ENCODE data around the gene C3AR1.

C3AR1 gene

DNA sequence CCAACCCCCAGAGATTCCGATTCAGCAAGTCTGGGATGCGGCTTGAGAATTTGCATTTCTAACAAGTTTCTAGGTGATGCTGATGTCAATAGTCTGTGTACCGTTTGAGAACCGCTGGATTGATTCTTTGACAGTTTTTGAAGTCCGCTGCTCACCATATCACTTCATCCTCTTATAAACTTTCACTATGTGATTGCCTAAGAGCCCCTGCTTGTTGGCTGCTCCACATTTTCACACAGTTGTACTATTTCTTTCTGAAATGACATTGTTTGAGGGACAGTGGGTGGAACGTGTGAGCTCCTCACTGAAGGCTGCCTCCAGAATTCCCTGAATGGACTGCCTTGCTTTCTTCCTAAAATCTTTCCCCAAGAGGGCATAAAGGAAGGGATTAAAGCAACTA, 7.7 kb downstream of the C3AR1 start:
- in situ Hi-C loops (cut with HindIII; ENCODE audit: low sequenced_read_pairs) = no loop called here

DNA sequence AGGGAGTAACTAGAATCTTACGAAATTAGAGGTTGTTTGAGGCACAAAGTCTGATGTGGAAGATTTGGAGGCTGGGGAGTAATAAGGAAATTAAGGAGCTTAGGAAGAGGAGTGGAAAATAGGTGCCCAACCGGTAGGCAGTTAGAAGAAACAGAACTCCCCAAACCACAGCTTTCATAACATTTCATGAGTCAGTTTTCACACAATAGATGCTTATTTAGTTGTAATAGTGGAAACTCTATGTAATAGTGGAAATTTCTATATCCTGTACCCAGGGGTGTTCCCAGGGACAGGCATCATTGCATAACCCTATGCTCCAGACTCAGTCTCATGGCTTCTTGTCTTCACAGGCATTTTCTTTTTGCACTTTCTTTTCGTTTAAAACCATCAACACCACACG, 8.3 kb downstream of the C3AR1 start:
- in situ Hi-C loops (cut with HindIII; ENCODE audit: low sequenced_read_pairs) = no loop called here

DNA sequence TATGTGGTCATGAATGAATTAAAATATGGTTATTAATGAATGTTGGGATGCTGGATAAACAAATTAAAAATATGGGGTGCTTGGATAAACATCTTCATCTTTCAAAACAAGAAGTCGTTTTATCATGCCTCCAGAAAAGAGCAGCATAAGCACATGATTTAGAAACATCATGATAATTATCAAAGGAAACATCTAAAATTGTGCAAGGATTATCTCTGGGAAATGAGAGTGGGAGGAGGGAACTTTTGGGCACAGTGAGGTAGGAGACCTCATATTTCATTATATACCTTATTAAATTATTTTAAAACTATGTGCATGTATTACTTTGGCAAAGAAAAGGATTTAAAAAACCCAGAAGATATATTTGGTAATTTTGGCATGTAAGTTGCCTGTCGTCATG, 8.9 kb downstream of the C3AR1 start:
- in situ Hi-C loops (cut with HindIII; ENCODE audit: low sequenced_read_pairs) = no loop called here

DNA sequence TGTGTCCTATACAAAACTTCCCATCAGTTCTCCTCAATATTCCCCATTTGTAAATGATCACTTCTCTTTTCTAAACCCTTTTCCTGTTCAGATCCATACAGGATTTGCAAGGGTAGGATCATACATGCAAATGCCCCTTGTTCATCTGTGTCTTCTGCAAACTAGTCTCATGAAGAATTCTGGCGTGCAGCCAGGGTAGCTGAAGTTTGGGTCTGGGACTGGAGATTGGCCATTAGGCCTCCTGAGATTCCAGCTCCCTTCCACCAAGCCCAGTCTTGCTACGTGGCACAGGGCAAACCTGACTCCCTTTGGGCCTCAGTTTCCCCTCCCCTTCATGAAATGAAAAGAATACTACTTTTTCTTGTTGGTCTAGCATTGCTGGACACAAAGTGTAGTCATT, 11.3 kb downstream of the C3AR1 start:
- in situ Hi-C loops (cut with HindIII; ENCODE audit: low sequenced_read_pairs) = no loop called here

DNA sequence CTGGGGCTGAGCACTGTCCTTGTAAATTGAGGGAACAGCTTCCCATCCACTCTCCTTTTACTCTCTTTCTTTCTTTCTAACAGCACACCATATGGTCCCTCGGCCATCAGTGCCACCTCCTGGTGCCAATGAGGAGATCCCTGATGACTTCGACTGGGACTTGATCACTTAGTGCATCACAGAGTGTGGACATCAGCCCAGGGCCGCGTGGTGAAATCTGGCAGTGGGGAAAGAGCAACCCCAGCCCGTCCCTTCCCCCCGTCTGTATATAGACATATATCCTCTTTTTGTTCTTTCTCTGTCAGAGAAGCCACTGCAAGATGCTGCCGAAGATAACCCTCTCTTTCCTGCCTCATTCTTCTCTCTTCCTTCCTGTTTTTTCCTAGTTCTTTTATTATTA, 13.5 kb downstream of the C3AR1 start:
- in situ Hi-C loops (cut with HindIII; ENCODE audit: low sequenced_read_pairs) = no loop called here

DNA sequence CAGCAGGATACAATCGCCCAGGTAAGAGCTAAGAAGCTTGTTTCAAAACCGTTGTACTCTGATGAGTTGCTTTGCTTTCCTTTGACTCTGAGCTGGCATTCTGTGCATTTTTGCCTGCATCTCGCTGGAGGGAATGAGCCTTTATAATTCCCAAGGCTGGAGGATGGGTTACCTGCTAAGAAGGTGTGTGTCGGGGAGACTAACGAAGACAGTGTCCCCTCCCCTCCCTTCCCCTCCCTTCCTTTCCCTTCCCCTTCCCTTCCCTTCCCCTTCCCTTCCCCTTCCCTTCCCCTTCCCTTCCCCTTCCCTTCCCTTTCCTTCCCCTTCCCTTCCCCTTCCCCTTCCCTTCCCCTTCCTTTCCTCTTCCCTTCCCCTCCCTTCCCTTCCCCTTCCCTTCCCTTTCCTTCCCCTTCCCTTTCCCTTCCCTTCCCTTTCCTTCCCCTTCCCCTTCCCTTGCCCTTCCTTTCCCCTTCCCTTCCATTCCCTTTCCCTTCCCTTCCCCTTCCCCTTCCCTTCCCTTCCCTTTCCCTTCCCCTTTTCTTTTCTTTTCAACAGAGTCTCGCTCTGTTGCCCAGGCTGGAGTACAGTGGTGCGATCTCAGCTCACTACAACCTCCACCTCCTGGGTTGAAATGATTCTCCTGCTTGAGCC, 15.4 kb downstream of the C3AR1 start:
- in situ Hi-C loops (cut with HindIII; ENCODE audit: low sequenced_read_pairs) = no loop called here

DNA sequence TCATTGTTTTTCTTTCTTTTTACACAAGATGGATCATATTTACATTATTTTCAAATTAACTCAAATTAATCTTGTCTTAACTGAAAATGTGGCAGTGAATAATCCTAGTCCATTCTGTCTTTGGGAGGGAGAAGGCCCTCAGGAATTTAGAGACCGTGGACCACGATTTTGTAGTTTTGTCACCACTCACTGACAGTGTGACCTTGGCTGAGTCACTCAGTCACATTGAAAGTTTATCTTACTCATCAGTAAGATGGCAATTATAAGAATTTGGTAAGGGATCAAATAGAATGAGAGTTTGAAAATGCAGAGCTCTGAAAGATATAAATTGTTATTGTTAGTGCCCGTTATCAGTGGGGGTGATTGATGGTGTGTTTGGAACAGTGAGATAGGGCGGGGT, 17.3 kb downstream of the C3AR1 start:
- in situ Hi-C loops (cut with HindIII; ENCODE audit: low sequenced_read_pairs) = no loop called here

DNA sequence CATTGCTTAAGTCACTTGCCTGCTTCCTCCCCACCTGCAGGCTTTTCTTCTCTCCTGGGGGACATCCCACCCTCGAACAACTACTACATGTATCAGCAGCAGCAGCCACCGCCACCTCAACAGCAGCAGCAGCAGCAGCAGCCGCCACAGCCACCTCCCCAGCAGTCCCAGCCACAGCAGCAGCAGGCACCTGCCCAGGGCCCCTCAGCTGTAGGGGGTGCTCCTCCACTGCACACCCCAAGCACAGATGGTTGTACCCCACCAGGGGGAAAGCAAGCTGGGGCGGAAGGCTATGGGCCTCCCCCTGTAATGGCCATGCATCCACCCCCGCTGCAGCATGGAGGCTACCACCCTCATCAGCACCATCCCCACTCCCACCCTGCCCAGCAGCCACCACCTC, 18.3 kb downstream of the C3AR1 start:
- in situ Hi-C loops (cut with HindIII; ENCODE audit: low sequenced_read_pairs) = no loop called here

DNA sequence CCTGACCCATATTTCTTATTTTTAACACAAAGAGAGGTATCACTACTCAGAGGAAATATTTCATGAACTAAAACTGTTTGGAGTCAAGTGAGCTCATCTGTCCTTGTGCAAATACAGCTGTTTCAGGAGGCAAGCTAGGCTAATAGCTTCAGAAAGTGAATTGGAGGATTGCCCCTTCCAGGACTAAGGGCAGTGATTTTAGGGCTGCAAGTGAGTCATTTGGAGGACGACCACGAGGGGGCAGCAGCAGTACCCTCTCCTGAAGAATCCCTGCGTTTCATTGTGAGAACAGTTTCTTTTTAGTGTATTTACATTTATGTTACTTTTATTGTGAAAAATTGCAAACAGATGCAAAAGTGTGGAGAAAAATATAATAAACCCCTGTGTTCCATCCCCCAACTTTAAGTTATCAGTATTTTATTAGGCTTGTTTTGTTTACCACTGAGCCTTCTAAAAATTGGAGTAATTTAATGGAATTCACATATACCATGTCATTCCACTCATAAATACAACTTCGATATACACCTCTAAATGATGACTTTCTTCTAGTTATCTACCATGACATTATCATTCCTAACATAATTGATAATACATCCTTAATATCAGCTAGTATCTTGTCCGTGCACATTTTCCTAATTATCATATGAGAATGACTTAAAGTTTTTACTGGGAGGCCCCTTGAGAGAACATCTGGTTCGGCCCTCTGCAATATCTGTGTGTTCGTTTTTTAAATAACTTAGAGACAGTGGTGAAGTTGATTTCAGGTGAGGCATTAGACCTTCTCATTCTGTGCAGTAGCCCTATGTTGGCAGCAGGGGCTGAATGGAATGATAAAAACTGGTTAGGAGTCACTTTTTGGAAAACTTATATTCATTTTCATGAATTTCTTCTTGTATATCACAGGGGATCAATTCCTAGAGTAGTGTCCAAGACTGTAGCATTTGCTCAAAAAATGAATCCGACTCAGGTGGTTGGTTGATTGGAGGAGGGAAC, 19.9 kb downstream of the C3AR1 start:
- in situ Hi-C loops (cut with HindIII; ENCODE audit: low sequenced_read_pairs) = no loop called here

DNA sequence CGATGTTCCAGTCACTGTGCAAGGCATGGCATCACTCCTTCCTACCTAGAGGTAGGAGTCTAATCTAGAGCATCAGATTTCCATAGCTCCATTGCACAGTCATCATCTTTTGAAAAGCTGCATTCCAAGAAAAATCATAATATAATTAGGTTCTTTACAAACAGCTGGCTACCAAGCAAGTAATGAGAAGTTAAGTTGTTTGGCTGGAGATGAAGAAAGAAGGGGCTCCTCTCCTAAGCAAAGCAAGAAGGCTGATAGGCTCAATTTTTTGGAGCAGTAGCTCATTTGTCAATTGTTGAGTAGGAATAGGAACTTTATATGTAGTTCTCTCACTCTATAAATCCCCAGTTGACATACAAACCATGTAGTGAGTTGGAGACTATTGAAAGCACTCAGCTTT, 25.4 kb downstream of the C3AR1 start:
- in situ Hi-C loops (cut with HindIII; ENCODE audit: low sequenced_read_pairs) = no loop called here

DNA sequence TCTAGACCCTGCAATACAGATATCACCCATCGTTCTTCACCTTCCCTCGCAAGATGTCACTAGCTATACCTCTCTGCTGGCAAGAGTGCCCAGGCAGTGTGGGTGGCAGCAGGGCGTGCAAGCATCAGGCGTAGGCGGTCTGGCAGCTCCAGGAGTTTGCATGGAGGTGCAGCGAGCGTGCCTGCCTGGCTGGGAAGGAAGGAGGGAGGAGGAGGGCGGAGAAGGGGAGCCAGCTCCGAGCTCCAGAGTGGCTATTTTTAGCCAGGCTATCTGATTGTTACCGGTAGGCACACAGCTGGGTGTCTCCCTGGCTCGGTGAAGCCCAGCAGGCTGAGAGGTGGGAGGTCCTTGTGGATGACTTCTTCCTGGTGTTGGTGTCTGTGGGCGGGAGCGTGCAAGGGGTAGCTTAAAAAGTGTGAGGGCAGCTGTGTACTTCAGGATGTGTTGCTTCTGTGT, 27.5 kb downstream of the C3AR1 start:
- in situ Hi-C loops (cut with HindIII; ENCODE audit: low sequenced_read_pairs) = no loop called here

DNA sequence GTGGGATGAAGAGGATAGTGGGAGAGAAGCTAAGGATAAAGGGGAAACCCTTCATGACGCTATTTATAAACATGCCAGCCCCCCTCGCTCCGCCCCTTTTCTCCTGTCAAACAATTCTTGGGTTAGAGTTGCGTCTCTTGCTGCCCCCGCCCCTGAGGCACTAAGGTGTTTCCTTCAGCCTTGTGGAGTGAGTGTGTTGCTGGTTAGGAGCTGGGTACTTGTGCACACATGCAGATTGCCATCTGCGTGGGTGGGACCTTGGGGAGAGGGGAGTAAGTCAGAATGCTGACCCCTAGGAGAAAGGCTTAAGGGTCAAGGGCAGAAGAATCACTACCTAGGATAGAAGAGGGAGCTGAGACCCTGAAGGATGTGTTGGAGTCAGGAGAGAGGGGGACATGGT, 28.2 kb downstream of the C3AR1 start:
- in situ Hi-C loops (cut with HindIII; ENCODE audit: low sequenced_read_pairs) = no loop called here

DNA sequence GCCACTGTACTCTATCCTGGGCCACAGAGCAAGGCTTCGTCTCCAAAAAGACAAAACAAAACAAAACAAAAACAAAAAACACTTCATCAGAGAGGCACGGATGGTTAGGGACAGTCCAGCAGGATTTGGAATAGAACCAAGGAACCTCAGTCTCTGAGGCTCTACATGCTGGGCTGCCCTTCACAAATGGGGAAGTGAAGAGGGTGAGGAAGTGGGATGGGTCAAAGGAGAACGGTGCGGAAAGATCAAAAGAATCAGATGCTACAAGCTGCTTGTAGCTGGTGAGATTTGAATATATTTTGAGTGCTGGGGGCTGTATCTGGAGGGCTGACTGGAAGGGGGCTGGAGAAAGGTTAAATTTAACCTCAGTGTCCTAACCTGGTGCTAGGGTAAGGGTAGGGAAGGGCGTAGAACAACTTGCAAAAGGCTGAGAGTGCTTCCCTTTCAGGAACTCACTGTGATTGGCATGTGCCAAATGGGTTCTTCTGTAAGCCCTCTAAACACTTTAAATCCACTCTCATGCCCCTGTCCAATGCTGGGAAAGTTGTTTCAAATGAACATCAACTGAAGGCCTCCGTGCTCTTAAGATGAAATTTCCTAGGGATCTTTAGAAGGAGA, 29.0 kb downstream of the C3AR1 start:
- in situ Hi-C loops (cut with HindIII; ENCODE audit: low sequenced_read_pairs) = no loop called here

DNA sequence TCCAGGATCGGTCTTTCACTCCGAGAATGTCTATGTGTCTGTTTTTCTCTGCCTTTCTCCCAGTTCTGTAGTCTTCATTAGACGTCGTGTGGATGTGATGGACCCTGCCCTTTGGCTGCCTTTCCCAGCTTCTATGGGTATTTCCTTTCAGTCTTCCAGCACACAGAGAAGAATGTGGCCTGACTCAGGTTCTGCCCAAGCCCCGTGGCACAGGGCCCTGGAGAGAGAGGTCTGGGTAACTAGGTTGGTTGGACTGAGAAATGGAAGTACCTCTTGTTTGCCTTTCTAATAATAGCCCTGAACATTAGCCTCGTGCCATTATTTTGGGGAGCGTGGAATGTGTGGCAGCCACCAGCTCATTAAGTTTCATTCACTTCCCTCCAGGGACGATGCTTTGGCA, 29.8 kb downstream of the C3AR1 start:
- in situ Hi-C loops (cut with HindIII; ENCODE audit: low sequenced_read_pairs) = no loop called here

DNA sequence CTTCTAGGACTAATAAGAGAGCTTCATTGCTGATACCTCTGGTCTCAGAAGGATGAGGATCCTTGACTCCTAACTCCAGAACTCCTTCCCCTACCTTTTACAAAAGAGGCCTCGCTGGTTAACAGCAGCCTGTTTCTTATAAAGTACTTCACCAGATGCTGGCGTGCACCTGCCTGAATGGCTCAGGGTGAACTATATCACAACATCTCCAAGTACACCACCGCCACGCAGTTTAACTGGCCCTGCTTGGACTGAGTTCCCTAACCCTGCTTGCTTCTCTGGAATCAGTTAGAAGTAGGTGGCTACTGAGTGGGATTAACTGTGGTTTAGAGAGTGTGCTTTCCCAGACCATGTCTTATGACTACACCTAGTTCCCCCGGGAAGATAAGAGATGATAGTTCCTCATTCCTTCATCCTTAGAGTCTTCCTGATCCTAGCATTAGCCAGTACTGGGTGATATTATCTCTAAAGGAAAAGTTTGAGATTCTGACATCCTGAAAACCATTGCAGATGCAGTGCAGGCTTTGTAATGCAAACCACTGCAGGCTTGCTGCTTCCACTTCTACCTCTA, 30.6 kb downstream of the C3AR1 start:
- in situ Hi-C loops (cut with HindIII; ENCODE audit: low sequenced_read_pairs) = no loop called here

DNA sequence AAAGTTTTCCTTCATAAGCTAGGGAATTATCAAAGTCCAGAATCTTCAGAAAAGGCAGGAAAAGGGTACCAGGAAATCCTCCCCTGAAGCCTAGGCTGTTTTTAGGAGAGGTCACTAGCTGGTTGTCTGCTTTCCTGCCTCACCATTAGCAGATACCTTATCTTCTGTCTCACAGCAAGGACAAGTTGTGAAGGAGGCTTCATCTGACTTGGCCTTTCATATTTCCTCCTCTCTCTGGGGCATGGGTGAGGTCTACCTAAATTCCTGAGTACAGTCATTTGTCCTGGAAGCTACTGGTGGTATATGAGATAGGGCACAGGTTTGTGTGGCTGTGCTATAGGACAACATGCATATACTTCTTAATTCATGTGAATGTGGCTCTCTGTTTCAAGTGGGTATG, 31.4 kb downstream of the C3AR1 start:
- in situ Hi-C loops (cut with HindIII; ENCODE audit: low sequenced_read_pairs) = no loop called here

DNA sequence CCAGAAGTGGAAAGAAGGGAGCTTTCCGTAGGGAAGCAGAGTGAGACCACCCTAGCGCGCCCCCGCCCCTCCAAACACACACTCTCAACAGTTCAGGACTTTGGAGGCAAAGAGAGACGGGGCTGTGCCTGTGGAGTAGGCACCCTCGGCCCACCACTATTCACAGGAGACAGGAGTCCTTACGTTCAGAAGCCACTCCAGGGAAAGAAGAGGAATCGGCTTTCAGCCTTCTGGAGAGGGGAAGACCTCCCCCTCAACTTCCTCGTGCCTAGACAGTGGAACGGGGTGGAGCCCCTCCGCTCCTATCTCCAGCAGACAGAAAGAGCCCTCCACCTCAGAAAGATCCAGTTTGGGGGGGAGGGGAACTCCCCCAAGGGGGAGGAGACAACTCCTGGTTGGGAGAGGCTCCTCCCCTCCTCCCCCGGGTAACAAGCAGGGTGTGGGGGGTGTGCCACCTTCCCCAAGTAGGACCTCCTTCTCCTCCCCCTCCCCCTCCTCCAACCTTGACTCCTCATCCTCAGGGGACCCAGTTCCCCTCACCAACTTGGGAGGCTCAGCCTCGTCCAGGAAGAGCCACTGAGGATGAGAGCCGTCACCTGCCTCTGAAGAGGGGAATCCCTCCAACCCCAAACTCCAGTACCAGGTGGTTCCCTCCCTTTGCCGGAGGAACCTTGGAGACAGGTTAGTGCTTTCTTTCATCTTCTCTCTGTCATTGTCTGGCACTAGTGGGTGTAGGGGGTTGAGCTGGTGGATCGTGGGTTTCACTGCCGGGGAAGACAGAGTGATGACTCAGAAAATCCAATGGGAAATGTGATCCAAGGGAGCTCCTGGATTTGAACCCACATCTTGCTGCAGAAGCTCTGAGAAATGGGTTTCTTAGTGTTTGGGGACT, 32.8 kb downstream of the C3AR1 start:
- in situ Hi-C loops (cut with HindIII; ENCODE audit: low sequenced_read_pairs) = no loop called here

DNA sequence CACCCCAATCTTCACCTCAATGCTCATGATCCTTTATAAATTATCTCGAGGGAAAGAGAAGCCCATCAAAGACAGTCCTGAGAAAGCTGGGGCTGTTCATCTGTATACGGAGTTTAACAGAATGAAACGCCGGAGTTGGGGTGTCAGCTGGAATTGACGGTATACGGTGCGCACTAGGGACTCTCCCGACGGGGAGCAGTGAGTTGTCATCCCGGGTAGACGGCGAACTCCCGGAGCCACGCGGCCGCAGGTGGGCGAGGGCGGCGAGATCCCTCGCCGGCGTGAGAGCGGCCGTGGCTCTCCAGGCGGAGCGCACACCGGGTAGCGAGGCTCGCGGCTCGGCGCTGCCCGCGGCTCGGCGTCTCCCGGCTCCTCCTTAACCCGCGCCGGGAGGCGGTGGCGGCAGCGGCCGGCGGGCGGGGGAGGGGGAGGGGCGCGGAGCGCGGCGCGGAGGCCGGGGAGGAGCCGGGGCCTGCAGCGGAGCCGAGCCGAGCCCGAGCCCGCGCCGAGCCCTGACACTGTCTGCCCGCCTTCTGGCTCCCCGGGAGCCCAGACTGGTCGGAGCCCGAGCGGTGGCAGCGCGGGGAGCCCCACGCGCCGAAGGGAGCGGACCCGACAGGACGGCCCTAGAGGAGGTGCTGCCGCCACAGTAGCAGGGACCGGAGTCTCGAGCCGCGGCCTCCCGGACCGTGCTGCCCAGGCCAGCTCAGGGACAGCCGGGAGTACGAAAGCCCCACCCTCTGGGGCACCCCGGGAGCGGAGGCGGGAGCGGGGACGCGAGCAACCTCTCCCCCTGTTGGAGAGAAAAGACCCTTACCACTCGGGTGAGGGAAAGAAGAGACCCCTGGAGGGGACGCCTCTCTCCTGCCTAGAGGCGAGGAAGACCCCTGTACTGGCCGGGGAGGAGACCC, 33.7 kb downstream of the C3AR1 start, which contains the start of gene FOXJ2:
TSS of gene FOXJ2 (plus strand) at position 475 of the 911 bp plus-strand sequence. CDS start 7,117 bp downstream, outside the sequence.
- in situ Hi-C loops (cut with HindIII; ENCODE audit: low sequenced_read_pairs) = no loop called here

DNA sequence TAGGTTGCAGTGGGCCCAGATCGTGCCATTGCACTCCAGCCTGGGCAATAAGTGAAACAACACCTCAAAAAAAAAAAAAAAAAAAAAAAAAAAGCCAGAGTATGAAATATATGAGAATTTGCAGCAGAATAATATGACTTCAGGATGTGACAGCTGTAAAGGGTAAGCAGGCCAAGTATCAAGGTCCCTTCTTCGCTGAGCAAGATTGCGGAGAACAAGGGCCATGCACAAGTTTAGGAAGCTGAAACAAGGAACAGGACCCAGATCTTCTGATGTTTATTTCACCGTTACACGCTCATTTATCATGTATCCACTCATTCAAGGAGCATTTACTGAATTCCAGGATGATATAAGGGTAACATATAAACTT, 34.3 kb downstream of the C3AR1 start:
- in situ Hi-C loops (cut with HindIII; ENCODE audit: low sequenced_read_pairs) = no loop called here

Measured in endothelial cell of hepatic sinusoid (primary cell).